ENCODE measurements around the gene SNX20.

- TF ChIP-seq CTCF (IDR thresholded peaks at IDR 0.05) (no peak), EP300 (IDR thresholded peaks at IDR 0.05) (no peak)
Observed at GRCh38 chr16:50717494-50717893, 36.4 kb upstream of the SNX20 start.

Measured in suprapubic skin (tissue), 3 donors.